H1 (cell line): Measurements from ENCODE around the gene PTPRT.

Experiments used
- CBX5 ChIP-seq: fragments of 300-800, 300-1000 bp; sonication (generic); IDR thresholded peaks from 2 replicates; pipeline ENCODE4 v1.7.1; 2016; ENCODE audit warnings: antibody characterized with exemption, low read length, low read depth
- EP300 ChIP-seq, 2 experiments: IDR thresholded peaks; 1 replicate in 1 of 2; 2 replicates in 1 of 2; pipeline ENCODE4 v1.6.1; 2011 to 2012; ENCODE audit warnings: low read depth in 2 of 2, low read length in 2 of 2, mild to moderate bottlenecking in 2 of 2, borderline replicate concordance in 1 of 2, inconsistent platforms in 1 of 2, moderate library complexity in 1 of 2
- GABPA ChIP-seq: IDR thresholded peaks from 2 replicates; pipeline ENCODE4 v1.6.1; 2011; ENCODE audit warnings: mild to moderate bottlenecking, low read length, moderate library complexity, borderline replicate concordance; ENCODE audit not compliant: insufficient read depth
- NRF1 ChIP-seq: IDR thresholded peaks from 2 replicates; pipeline ENCODE4 v1.6.1; 2011; ENCODE audit warnings: mild to moderate bottlenecking, low read depth, low read length, improper control_type of control experiment
- PHF8 ChIP-seq: fragments of 200-600 bp; sonication (generic); conservative IDR thresholded peaks from 2 replicates; pipeline ENCODE4 v1.7.1; 2012; ENCODE audit warnings: low read depth, mild to moderate bottlenecking, inconsistent platforms, low read length, moderate library complexity
- POLR2A ChIP-seq, 2 experiments: IDR thresholded peaks; 1 replicate in 1 of 2; 2 replicates in 1 of 2; pipeline ENCODE4 v1.6.1; 2011; ENCODE audit warnings: low read depth in 2 of 2, low read length in 2 of 2, mild to moderate bottlenecking in 2 of 2; ENCODE audit errors: control extremely low read depth in 1 of 2
- POLR2AphosphoS5 ChIP-seq: IDR thresholded peaks from 2 replicates; pipeline ENCODE4 v1.6.1; 2011; ENCODE audit warnings: low read depth, low read length
- RBBP5 ChIP-seq: IDR thresholded peaks from 2 replicates; pipeline ENCODE4 v1.7.1; 2012; ENCODE audit warnings: low read depth, mild to moderate bottlenecking, inconsistent platforms, low read length, moderate library complexity, borderline replicate concordance
- SIN3A ChIP-seq, 2 experiments: IDR thresholded peaks in 1 of 2; conservative IDR thresholded peaks in 1 of 2; 2 replicates each; pipeline ENCODE4 v1.6.1; 2011 to 2012; ENCODE audit warnings: low read length in 2 of 2, improper control_type of control experiment in 1 of 2, low read depth in 1 of 2, mild to moderate bottlenecking in 1 of 2
- TBP ChIP-seq: IDR thresholded peaks from 2 replicates; pipeline ENCODE4 v1.6.1; 2011; ENCODE audit warnings: low read depth, low read length, improper control_type of control experiment
- YY1 ChIP-seq: IDR thresholded peaks from 2 replicates; pipeline ENCODE4 v1.6.1; 2011; ENCODE audit warnings: low read depth, mild to moderate bottlenecking, low read length
- TF ChIP-seq, protein P1 (sequence below), 3 experiments: IDR thresholded peaks; 1 replicate in 2 of 3; 2 replicates in 1 of 3; pipeline versions ENCODE4 v1.5.1 to v1.6.1; 2011; ENCODE audit warnings: low read length in 3 of 3, mild to moderate bottlenecking in 3 of 3, inconsistent platforms in 2 of 3, low read depth in 1 of 3, moderate library complexity in 1 of 3; ENCODE audit not compliant: insufficient read depth in 1 of 3; ENCODE audit errors: control extremely low read depth in 1 of 3
- TF ChIP-seq, protein P2 (sequence below): IDR thresholded peaks from 2 replicates; pipeline ENCODE4 v1.6.1; 2011; ENCODE audit warnings: low read depth, mild to moderate bottlenecking, low read length; ENCODE audit not compliant: insufficient read depth

DNA sequence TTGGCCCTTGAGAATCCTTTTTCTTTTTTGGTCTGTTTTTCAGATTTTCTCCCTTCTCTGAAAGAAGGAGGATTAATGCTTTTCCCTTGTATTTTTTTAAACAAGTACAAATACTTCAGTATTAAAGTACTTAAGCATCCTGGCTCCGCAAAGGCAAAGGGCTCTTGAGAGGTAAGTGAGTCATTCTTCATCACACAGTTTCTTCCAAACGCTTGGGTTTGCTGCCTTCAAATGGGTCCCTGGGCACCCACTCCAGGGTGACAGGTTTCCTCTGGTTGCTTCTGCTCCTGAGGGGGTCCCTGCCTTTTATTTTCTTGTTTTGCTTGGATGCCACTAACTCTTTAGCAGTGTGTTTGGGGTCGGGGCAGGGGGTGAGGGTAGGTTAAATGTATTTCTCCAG, 437.1 kb downstream of the PTPRT start:
- no peak for TF ChIP-seq YY1
- TF ChIP-seq, protein P1, sequence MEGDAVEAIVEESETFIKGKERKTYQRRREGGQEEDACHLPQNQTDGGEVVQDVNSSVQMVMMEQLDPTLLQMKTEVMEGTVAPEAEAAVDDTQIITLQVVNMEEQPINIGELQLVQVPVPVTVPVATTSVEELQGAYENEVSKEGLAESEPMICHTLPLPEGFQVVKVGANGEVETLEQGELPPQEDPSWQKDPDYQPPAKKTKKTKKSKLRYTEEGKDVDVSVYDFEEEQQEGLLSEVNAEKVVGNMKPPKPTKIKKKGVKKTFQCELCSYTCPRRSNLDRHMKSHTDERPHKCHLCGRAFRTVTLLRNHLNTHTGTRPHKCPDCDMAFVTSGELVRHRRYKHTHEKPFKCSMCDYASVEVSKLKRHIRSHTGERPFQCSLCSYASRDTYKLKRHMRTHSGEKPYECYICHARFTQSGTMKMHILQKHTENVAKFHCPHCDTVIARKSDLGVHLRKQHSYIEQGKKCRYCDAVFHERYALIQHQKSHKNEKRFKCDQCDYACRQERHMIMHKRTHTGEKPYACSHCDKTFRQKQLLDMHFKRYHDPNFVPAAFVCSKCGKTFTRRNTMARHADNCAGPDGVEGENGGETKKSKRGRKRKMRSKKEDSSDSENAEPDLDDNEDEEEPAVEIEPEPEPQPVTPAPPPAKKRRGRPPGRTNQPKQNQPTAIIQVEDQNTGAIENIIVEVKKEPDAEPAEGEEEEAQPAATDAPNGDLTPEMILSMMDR (IDR thresholded peaks at IDR 0.05; ENCODE audit: control extremely low read depth in 1 of 3, insufficient read depth in 1 of 3, low read depth in 1 of 3, low read length in 3 of 3) = no peak
- TF ChIP-seq GABPA = no peak
- TF ChIP-seq NRF1 = no peak
- TF ChIP-seq TBP = no peak
- no peak for TF ChIP-seq CBX5
- TF ChIP-seq, protein P2, sequence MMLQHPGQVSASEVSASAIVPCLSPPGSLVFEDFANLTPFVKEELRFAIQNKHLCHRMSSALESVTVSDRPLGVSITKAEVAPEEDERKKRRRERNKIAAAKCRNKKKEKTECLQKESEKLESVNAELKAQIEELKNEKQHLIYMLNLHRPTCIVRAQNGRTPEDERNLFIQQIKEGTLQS = no peak
- no peak for TF ChIP-seq POLR2AphosphoS5
- TF ChIP-seq PHF8 = no peak
- no peak for TF ChIP-seq SIN3A (conservative IDR thresholded peaks at IDR 0.05 in 1 of 2, IDR thresholded peaks at IDR 0.05 in 1 of 2; ENCODE audit: low read depth in 1 of 2, low read length in 2 of 2)
- no peak for TF ChIP-seq POLR2A (IDR thresholded peaks at IDR 0.05; ENCODE audit: control extremely low read depth in 1 of 2, low read depth in 2 of 2, low read length in 2 of 2)
- TF ChIP-seq EP300 (IDR thresholded peaks at IDR 0.05; ENCODE audit: borderline replicate concordance in 1 of 2, low read depth in 2 of 2, low read length in 2 of 2) = no peak
- TF ChIP-seq RBBP5 = no peak
